Limb (tissue), 2 donors: Measurements from ENCODE around the gene DTNB.

Experiments
- DNase-seq, 2 donors: peaks; one replicate each; pipeline ENCODE4 v3.0.0-alpha.2; 2016; ENCODE audit errors: extremely low spot score in 2 of 2

The DTNB gene

DNA sequence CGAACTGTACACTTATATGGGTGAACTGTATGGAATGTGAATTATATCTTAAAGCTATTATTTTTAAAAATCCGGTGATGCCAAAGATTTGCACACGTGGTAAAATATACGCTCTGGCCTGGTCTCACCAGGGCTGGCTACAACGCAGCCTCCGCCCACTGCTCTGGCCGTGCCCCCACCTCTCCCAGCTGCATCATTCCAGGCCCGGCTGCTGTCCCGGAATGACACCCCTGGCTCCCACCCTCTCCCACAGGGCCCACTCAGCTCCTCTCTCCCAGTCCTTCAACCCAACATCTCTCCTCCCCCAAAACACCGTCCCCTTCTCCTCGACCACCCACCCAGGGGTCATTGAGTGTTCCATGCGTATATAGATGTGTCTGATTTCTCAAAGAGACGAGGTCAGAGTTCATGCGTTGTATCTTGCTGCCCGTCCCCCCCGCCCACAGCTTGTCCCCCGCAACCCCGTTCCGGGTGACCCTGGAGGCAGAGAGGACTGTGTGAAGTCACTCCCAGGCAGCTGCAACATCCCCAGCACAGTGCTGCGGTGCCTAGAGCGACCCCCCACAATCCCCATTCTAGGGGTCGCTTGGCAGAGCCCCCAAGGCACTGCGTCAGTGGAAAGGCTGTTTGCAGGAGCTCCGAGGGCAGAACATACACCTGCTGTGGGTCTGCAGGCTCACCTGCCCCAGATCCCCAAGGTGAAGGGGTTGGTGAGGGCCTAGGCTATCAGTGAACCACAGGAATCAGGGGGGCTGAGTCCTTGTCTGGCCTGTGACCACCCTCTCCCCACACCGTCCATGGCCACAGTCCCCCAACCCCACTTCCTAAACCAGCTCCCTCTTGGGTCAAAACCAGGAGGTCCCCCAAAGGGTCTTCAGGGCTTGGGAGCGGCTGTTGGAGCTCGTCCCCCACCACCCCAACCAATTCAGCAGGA is 345.0 kb downstream of the DTNB start:
- DNase-seq = no peak
